GM19025 (cell line): ENCODE results near the gene MAU2.
"Not testable (repeated sequence)": the region's sequence is repeated elsewhere in the genome, so short reads cannot be mapped to it uniquely, and the experiment has no call there.

Experiments used
- ATAC-seq: cut with Tn5 transposase; IDR thresholded peaks from one replicate; pipeline ENCODE4 v1.9.1; 2021; ENCODE audit warnings: mild to moderate bottlenecking, low read depth, moderate library complexity; ENCODE audit not compliant: unreplicated experiment

Gene MAU2

DNA sequence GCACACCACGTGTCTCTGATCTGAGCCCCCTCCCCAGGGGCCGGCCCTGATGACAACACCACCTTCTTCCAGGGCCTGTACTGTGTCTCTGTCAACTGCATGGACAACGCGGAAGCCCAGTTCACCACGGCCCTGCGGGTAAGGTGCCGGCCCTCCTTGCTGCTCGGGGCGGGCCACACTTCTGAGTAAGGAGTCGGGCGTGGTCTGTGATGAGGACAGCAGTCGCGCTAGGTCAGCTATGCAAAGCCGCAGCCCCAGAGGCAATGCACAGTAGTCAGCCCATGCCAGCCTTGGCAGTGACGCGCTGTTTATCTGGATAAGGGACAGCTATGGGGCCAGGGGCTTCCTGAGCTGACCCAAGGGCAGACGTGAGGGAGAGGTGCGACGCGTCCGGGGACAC lies 24.6 kb downstream of the MAU2 start:
- no peak for ATAC-seq

GRCh38 chr19:19345970-19346369 lies 25.3 kb downstream of the MAU2 start:
- ATAC-seq: no peak

GRCh38 chr19:19347401-19348110 lies 26.9 kb downstream of the MAU2 start:
- no peak for ATAC-seq

- ATAC-seq: no peak
These were observed 27.6 kb downstream of the MAU2 start for GRCh38 chr19:19348266-19348665.

DNA sequence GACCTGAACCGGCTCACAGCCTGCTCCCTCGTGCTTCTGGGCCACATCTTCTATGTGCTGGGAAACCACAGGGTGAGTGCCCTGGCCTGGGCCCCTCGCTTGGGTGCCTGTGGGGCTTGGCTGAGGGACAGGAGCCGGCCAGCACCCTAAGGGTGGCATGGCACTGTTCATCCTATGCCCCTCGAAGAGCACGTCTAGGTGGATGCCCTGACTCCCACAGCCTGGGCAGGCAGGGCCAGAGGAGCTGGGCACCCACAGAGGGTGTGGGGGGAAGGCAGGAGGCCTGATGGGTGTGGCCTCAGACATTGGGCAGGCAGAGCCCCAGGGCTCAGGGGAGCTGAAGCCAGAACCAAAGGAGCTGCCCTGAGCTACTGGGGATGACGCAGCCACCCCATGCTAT lies 28.7 kb downstream of the MAU2 start:
- ATAC-seq: no peak

GRCh38 chr19:19350756-19351155 lies 30.1 kb downstream of the MAU2 start:
- ATAC-seq: not testable (repeated sequence)

DNA sequence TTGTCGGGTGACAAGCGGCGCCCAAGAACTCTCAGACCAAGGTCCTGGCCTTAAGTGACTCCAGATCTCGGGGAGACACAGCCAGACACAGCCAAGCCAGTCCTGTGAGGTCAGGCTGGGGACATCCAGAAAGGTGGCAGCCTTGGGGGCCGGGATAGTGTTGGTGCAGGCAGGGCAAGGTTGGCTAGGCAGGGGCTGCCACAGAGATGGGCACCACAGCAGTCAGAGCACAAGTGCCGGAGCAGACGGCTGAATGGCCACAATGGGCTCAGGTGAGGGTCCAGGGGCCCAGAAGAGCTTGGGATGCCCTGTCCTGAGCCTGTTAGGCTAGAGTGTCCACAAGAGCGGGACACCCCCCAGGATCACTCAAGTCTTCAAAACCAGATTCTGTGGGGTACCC lies 32.2 kb downstream of the MAU2 start:
- ATAC-seq: no peak

- no peak for ATAC-seq
These were observed 33.4 kb downstream of the MAU2 start for GRCh38 chr19:19354007-19354406.

- no peak for ATAC-seq
These were observed 34.3 kb downstream of the MAU2 start for GRCh38 chr19:19354932-19355331.

- ATAC-seq: no peak
These were observed 35.0 kb downstream of the MAU2 start for GRCh38 chr19:19355606-19356139.

DNA sequence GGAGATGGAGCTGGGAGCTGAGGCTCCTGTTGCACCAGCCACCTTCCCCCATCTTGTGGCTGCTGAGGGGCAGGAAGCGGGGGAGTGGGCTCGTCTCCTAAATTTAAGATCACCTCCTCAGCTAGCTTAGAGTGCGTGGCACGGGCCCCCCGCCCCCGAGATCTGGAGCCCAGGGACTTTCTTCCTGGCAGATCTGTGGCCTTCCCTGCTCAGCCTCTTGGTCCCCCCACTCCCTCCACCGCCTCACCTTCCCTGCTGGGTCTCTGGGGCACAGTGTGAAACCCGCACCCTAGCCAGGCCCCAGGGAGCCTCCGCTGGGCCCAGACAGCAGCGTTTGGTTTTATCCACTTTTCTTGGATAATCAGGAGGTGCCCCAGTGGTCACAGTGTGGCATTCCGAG lies 35.9 kb downstream of the MAU2 start:
- no peak for ATAC-seq

- ATAC-seq: no peak
These were observed 36.4 kb downstream of the MAU2 start for GRCh38 chr19:19356901-19357566.

- ATAC-seq: peak; percentile 72
These were observed 40.5 kb downstream of the MAU2 start for GRCh38 chr19:19361075-19361594.

- ATAC-seq: no peak
These were observed 41.4 kb downstream of the MAU2 start for GRCh38 chr19:19362075-19362474.

DNA sequence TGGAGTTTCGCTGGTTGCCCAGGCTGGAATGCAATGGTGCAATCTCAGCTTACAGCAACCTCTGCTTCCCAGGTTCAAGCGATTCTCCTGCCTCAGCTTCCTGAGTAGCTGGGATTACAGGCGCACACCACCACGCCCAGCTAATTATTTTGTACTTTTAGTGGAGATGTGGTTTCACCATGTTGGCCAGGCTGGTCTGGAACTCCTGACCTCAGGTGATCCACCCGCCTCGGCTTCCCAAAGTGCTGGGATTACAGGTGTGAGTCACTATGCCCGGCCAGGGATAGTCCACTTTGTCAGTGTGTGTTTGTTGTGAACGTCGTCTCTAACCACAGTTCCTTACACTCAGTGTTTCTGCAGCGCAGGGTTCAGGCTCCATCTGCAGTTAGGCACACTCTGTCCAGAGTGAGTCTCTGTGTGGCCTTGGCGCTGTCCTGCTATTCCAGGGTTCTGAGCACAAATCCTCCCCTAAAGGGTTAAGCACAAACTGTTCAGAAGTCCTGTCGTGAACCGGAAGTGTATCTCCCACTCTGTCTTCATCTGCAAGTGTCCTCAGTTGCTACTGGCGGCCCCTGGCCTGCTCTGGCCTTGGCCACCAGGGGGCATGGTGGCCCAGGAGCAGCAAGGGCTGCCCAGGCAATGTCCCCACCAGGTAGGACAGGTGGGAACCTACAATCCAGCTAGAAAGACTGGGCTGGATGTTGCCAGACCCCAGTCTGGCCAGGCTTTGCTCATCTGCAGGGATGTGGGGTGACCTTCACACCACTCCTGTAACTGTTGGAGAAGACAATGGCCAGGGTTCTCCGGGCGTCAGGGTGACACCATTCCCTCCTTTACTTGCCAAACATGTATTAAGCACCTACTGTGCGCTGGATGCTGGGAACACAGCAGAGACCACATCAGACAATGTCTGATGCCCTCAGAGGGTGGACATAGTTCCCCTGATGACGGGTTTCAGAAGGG lies 46.1 kb downstream of the MAU2 start:
- ATAC-seq: peak; percentile 77

- ATAC-seq: no peak
These were observed 47.5 kb downstream of the MAU2 start for GRCh38 chr19:19368087-19368486.

DNA sequence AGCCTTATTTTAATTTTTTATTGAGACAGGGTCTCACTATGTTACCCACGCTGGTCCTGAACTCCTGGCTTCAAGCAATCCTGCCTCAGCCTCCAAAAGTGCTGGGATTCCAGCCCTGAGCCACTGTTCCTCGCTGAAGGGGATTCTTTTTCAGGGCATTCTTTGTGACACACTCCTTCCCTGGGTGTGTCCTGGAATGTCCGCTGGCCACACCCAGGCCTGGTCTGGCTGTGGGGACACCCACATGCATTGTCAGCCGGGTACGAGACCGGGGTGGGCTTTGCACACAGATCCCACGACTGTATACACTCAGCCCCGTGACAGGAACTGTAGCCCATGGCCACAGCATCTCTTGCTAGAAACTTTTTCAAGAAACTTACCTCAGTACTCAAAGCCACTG lies 50.4 kb downstream of the MAU2 start:
- ATAC-seq: no peak

- ATAC-seq: peak; percentile 90
These were observed 52.2 kb downstream of the MAU2 start for GRCh38 chr19:19372656-19373416.

- ATAC-seq: no peak
These were observed 58.9 kb downstream of the MAU2 start for GRCh38 chr19:19379527-19379926.

DNA sequence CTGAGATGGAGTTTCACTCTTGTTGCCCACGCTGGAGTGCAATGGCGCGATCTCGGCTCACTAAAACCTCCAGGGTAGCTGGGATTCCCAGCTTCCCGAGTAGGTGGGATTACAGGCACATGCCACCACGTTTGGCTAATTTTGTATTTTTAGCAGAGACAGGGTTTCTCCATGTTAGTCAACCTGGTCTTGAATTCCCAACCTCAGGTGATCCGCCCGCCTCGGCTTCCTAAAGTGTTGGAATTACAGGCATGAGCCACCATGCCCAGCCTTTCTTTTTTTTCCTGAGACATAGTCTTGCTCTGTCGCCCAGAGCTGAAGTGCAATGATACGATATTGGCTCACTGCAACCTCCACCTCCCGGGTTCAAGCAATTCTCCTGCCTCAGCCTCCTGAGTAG lies 59.7 kb downstream of the MAU2 start:
- ATAC-seq: not testable (repeated sequence)
